HEK293 (cell line): ENCODE data around the gene ENHO.
A peak's percentile ranks its signal among the peaks of the same experiment; 100 is the strongest.

Experiments used
- CTCF ChIA-PET: fragments of 350-600 bp; formaldehyde crosslinking; extraction: SDS; loops from one replicate; lab custom pipeline; 2021; ENCODE audit warnings: antibody characterized with exemption; lab: Yijun Ruan, JAX
- POLR2A ChIA-PET: fragments of 300-600 bp; formaldehyde crosslinking; extraction: SDS; loops from one replicate; lab custom pipeline; 2020; ENCODE audit warnings: antibody characterized with exemption, inconsistent platforms; lab: Yijun Ruan, JAX
- H3K27ac ChIP-seq: fragments of 200-500 bp; sonication (Bioruptor generic); 2 replicates; pipeline ENCODE4 v1.5.1; 2014; ENCODE audit warnings: low read depth, low read length, control low read depth, inconsistent platforms; ENCODE audit errors: extremely low read depth
- H3K36me3 ChIP-seq, 2 experiments: fragments of 200-500 bp in 1 of 2; sonication (Bioruptor generic) in 1 of 2; 1 replicate in 1 of 2; 2 replicates in 1 of 2; pipeline ENCODE4 v1.5.1; 2014 to 2017; ENCODE audit warnings: inconsistent platforms in 2 of 2, low read length in 2 of 2; ENCODE audit not compliant: control insufficient read depth in 2 of 2, insufficient read depth in 1 of 2
- H3K4me1 ChIP-seq: fragments of 200-500 bp; sonication (Bioruptor generic); 2 replicates; pipeline ENCODE4 v1.5.1; 2014; ENCODE audit warnings: mild to moderate bottlenecking, low read length, inconsistent platforms; ENCODE audit not compliant: control insufficient read depth, insufficient read depth
- H3K4me3 ChIP-seq: 2 replicates; pipeline ENCODE4 v1.5.1; 2011; ENCODE audit warnings: low read depth, mild to moderate bottlenecking, control low read depth, low read length, moderate library complexity
- H3K9me3 ChIP-seq: fragments of 200-500 bp; sonication (Bioruptor generic); 2 replicates; pipeline ENCODE4 v1.5.1; 2014; ENCODE audit warnings: low read depth, low read length, inconsistent platforms; ENCODE audit not compliant: control insufficient read depth, insufficient read depth
- HOXC10 ChIP-seq: sonication (generic); formaldehyde crosslinking; IDR thresholded peaks from 2 replicates; pipeline ENCODE4 v1.8.1; 2023; ENCODE audit warnings: mild to moderate bottlenecking, missing genetic modification reagents
- INSM2 ChIP-seq: fragments of 450-650 bp; formaldehyde crosslinking; IDR thresholded peaks from 2 replicates; pipeline ENCODE4 v1.5.1; 2016; ENCODE audit warnings: missing biosample characterization, missing genetic modification characterization
- KLF1 ChIP-seq: fragments of 450-650 bp; formaldehyde crosslinking; IDR thresholded peaks from 2 replicates; pipeline ENCODE4 v1.5.1; 2016; ENCODE audit warnings: missing biosample characterization, missing genetic modification characterization
- KLF9 ChIP-seq: fragments of 450-650 bp; formaldehyde crosslinking; IDR thresholded peaks from 2 replicates; pipeline ENCODE4 v1.5.1; 2016; ENCODE audit warnings: missing biosample characterization, missing genetic modification characterization, low read depth
- SP2 ChIP-seq: fragments of 450-650 bp; formaldehyde crosslinking; IDR thresholded peaks from 2 replicates; pipeline ENCODE4 v1.5.1; 2016; ENCODE audit warnings: missing biosample characterization, missing genetic modification characterization
- ZEB2 ChIP-seq: fragments of 450-650 bp; formaldehyde crosslinking; IDR thresholded peaks from 2 replicates; pipeline ENCODE4 v1.5.1; 2016; ENCODE audit warnings: missing biosample characterization, missing genetic modification characterization
- ZNF10 ChIP-seq: fragments of 450-650 bp; formaldehyde crosslinking; IDR thresholded peaks from 2 replicates; pipeline ENCODE4 v1.5.1; 2017; ENCODE audit warnings: missing biosample characterization, missing genetic modification characterization
- ZNF146 ChIP-seq: fragments of 450-650 bp; formaldehyde crosslinking; IDR thresholded peaks from 2 replicates; pipeline ENCODE4 v1.5.1; 2016; ENCODE audit warnings: missing biosample characterization, missing genetic modification characterization
- ZNF155 ChIP-seq: fragments of 450-650 bp; formaldehyde crosslinking; IDR thresholded peaks from 2 replicates; pipeline ENCODE4 v1.5.1; 2016; ENCODE audit warnings: missing biosample characterization, missing genetic modification characterization
- ZNF274 ChIP-seq, 2 experiments: fragments of 200-500 bp in 1 of 2; fragments of 450-650 bp in 1 of 2; sonication (Bioruptor generic) in 1 of 2; formaldehyde crosslinking in 1 of 2; IDR thresholded peaks; 2 replicates each; pipeline versions ENCODE4 v1.5.1 to v1.6.1; 2014 to 2016; ENCODE audit warnings: borderline replicate concordance in 1 of 2, inconsistent platforms in 1 of 2, low read length in 1 of 2, missing biosample characterization in 1 of 2, missing genetic modification characterization in 1 of 2
- ZNF335 ChIP-seq: fragments of 450-650 bp; formaldehyde crosslinking; conservative IDR thresholded peaks from 2 replicates; pipeline ENCODE4 v1.5.1; 2016; ENCODE audit warnings: missing biosample characterization, missing genetic modification characterization
- ZNF473 ChIP-seq: fragments of 450-650 bp; formaldehyde crosslinking; IDR thresholded peaks from 2 replicates; pipeline ENCODE4 v1.5.1; 2017; ENCODE audit warnings: missing biosample characterization, missing genetic modification characterization
- ZNF510 ChIP-seq: fragments of 450-650 bp; formaldehyde crosslinking; IDR thresholded peaks from 2 replicates; pipeline ENCODE4 v1.5.1; 2018; ENCODE audit warnings: mild to moderate bottlenecking, missing genetic modification characterization, missing biosample characterization; ENCODE audit not compliant: insufficient replicate concordance
- ZNF843 ChIP-seq: fragments of 450-650 bp; formaldehyde crosslinking; IDR thresholded peaks from 2 replicates; pipeline ENCODE4 v1.5.1; 2016; ENCODE audit warnings: missing biosample characterization, missing genetic modification characterization
- ZSCAN23 ChIP-seq: fragments of 450-650 bp; formaldehyde crosslinking; IDR thresholded peaks from 2 replicates; pipeline ENCODE4 v1.5.1; 2016; ENCODE audit warnings: missing biosample characterization, missing genetic modification characterization
- ZSCAN4 ChIP-seq: fragments of 450-650 bp; formaldehyde crosslinking; IDR thresholded peaks from 2 replicates; pipeline ENCODE4 v1.5.1; 2017; ENCODE audit warnings: missing biosample characterization, missing genetic modification characterization
- ZXDB ChIP-seq: fragments of 450-650 bp; formaldehyde crosslinking; IDR thresholded peaks from 2 replicates; pipeline ENCODE4 v1.5.1; 2016; ENCODE audit warnings: missing biosample characterization, missing genetic modification characterization

The ENHO gene

GRCh38 chr9:34568774-34569173 is 46.0 kb upstream of the ENHO start (continued):
- TF ChIP-seq ZSCAN23 (tag by site-specific recombination), result no peak

GRCh38 chr9:34568133-34568532 is 45.3 kb upstream of the ENHO start:
- Histone ChIP-seq H3K4me3 (no peak overlapping the region), H3K27ac (no peak overlapping the region), H3K9me3 (no peaks in the 10 kb centered on the region), H3K4me1 (no peaks in the 10 kb centered on the region), H3K36me3 (no peaks in the 10 kb centered on the region)
- POLR2A ChIA-PET, result no interaction called here
- CTCF ChIA-PET, result interaction anchor here (0.9 to 3.7 kb wide), 3 partner anchors 20 to 164 kb away, joined by 3 to 26 read pairs (median 5); no protein-coding TSS in a partner anchor
- TF ChIP-seq INSM2 (tag by site-specific recombination), result no peak
- TF ChIP-seq ZNF10 (tag by site-specific recombination), result no peak
- TF ChIP-seq ZNF146 (tag by site-specific recombination), result no peak
- TF ChIP-seq ZNF843 (tag by site-specific recombination), result no peak
- no peak for TF ChIP-seq ZNF473 (tag by site-specific recombination)
- no peak for TF ChIP-seq ZSCAN4 (tag by site-specific recombination)

- TF ChIP-seq ZXDB (tag by site-specific recombination) (no peak), ZNF274 (IDR thresholded peaks at IDR 0.05; ENCODE audit: low read length) (no peak), ZNF274 (tag by site-specific recombination; IDR thresholded peaks at IDR 0.05; ENCODE audit: borderline replicate concordance) (no peak), KLF1 (no peak), ZNF335 (tag by site-specific recombination) (no peak), ZNF510 (no peak)
- TF ChIP-seq, all 188 proteins: peak for 0
- no peaks in the 10 kb centered on the region for H3K36me3 ChIP-seq
- H3K4me3 ChIP-seq, result no peak overlapping the region
- H3K4me1 ChIP-seq, result no peaks in the 10 kb centered on the region
- no peaks in the 10 kb centered on the region for H3K9me3 ChIP-seq
- CTCF ChIA-PET, result interaction anchor here (1.0 kb wide), 1 partner anchor 9 kb away, joined by 3 read pairs; no protein-coding TSS in a partner anchor
- POLR2A ChIA-PET, result no interaction called here
- H3K27ac ChIP-seq, result no peak overlapping the region
Observed at GRCh38 chr9:34566972-34567371, 44.2 kb upstream of the ENHO start.

GRCh38 chr9:34566322-34566721 is 43.5 kb upstream of the ENHO start:
- no peak overlapping the region for H3K4me3 ChIP-seq
- no peaks in the 10 kb centered on the region for H3K9me3 ChIP-seq
- no peaks in the 10 kb centered on the region for H3K36me3 ChIP-seq
- POLR2A ChIA-PET, result no interaction called here
- CTCF ChIA-PET, result interaction anchor here (0.7 to 1.0 kb wide), 2 partner anchors 10 to 14 kb away, joined by 3 read pairs; no protein-coding TSS in a partner anchor
- no peak for TF ChIP-seq ZNF155
- TF ChIP-seq ZEB2, result no peak
- no peak for TF ChIP-seq SP2 (tag by site-specific recombination)
- TF ChIP-seq KLF9 (tag by site-specific recombination), result 0 out of 2 replicates have a peak, but pooled peaks have one; percentile 30
- TF ChIP-seq HOXC10 (CRISPR knock-in tag), result no peak
- TF ChIP-seq, all 188 proteins: peak for 1
- Histone ChIP-seq H3K27ac (no peak overlapping the region), H3K4me1 (no peaks in the 10 kb centered on the region)
